ENCODE measurements around the gene HOXD13. TPM values are rescaled to one million over a fixed set of nuclear protein-coding genes. Genes with fewer than 3 reads are reported as not detected.

HOXD13 gene
- total RNA-seq, 8 experiments from 2014 or later = 0.05 to 7.1 (median 0.28) TPM; not detected in 2

DNA sequence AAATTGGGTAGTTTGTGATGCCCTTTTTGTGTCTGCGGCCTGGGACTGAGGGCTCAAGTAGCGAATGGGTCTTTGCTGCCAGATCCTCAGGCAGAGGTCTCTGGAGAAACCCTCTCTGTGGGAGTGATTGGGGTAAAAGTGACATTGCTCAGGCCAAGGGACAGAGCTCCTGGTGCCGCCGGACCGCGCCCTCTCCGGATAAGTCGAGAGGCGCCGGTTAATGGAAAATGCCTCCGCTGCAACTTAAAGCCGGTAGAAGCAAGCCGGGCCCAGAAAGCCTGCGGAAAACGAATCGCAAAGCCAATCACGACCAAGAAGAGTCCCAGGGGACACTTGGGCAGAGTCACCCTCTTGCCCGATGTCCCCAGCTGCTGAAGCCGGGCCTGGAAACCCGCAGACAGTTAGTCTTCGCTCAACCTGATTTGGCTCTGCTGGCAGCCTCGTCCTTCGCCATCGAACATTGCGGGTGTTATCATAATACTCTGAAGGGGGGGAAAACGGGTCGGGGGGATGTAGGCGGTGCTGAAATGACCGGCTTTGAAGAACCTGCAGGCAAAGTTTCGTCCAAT lies 6.7 kb downstream of the HOXD13 start:
- Histone ChIP-seq H3K27ac (no peak overlapping the region), H3K4me3 (no peak overlapping the region), H3K4me1 (replicated peaks in 1 of 2) (peaks cover 0 to 18% of the 10 kb centered on the region in 2 donors)
- in situ Hi-C loops (cut with MboI; ENCODE audit: low pct_unique_long_range_greater_than_20kb in 2 of 9, low sequenced_read_pairs in 9 of 9, unreplicated experiment in 9 of 9) = loop anchor here in 8 of 9 experiments (25.0 kb wide), 6 partner anchors 412 to 1412 kb away; no protein-coding TSS in a partner anchor
- no peak for ATAC-seq (replicated peaks in 6 of 8)
- WGBS, 10 experiments = 6 to 98% (median 25%) methylated on average over 4 to 18 of the region's 30 CpGs; no CpG with 5 or more reads in 5 of the 10 experiments

DNA sequence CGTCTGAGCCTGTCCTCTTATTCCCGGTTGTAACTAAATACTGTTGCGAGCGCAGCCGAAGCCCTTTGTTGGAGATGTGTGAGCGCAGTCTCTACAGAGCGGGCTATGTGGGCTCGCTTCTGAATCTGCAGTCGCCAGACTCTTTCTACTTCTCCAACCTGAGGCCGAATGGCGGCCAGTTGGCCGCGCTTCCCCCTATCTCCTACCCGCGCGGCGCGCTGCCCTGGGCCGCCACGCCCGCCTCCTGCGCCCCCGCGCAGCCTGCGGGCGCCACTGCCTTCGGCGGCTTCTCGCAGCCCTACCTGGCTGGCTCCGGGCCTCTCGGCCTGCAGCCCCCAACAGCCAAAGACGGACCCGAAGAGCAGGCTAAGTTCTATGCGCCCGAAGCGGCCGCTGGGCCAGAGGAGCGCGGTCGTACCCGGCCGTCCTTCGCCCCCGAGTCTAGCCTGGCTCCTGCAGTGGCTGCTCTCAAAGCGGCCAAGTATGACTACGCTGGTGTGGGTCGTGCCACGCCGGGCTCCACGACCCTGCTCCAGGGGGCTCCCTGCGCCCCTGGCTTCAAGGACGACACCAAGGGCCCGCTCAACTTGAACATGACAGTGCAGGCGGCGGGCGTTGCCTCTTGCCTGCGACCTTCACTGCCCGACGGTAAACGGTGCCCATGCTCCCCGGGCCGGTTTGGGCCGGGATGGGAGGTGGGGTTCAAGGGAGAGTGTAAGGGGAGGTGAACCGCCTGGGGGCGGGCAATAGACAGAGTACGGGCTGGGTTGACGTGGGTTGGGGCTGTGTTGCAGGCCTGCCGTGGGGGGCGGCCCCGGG lies 7.4 kb downstream of the HOXD13 start, which contains the start of gene HOXD12:
HOXD12 (plus strand) TSS at position 68 of the 819 bp plus-strand sequence; CDS start at position 75, 7 bp downstream.
- in situ Hi-C loops (cut with MboI; ENCODE audit: low pct_unique_long_range_greater_than_20kb in 2 of 9, low sequenced_read_pairs in 9 of 9, unreplicated experiment in 9 of 9) = loop anchor here in 8 of 9 experiments (25.0 kb wide), 9 partner anchors 413 to 1662 kb away; no protein-coding TSS in a partner anchor
- Histone ChIP-seq H3K4me3 (no peak within 1 kb of the TSS), H3K27ac (no peak within 1 kb of the TSS), H3K4me1 (replicated peaks in 1 of 2) (peaks cover 0 to 22% of the 10 kb centered on the region in 2 donors)
- 0 to 100% (median 88%) methylated on average over 2 to 5 of the region's 70 CpGs; no CpG with 5 or more reads in 7 of the 10 experiments for WGBS, 10 experiments
- no peak for ATAC-seq (replicated peaks in 6 of 8)

DNA sequence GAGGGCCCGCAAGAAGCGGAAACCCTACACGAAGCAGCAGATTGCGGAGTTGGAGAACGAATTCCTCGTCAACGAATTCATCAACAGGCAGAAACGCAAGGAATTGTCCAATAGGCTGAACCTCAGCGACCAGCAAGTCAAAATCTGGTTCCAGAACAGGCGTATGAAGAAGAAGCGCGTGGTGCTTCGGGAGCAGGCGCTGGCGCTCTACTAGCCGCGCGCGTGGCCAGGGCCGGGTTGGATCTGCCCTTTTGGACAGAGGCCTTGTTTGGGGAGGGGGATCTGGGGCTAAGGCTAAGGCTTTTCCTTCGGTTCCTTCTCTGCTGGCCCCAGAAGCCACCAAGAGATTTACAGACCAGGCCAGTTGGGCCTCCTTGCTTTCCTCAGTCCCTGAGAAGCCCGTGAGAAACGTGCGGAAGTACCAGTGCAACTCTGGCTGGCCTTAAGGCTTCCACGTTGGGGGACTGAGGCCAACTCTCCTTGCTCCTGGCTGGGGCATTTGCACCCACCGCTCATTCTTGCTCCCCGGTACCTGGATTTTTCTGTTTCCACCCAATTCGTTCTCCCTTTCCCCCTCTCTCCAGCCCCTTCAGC lies 8.1 kb downstream of the HOXD13 start:
- no peak overlapping the region for H3K4me3 ChIP-seq
- in situ Hi-C loops (cut with MboI; ENCODE audit: low pct_unique_long_range_greater_than_20kb in 2 of 9, low sequenced_read_pairs in 9 of 9, unreplicated experiment in 9 of 9) = loop anchor here in 3 of 9 experiments (25.0 kb wide), 3 partner anchors 712 to 1662 kb away; no protein-coding TSS in a partner anchor
- H3K27ac ChIP-seq = no peak overlapping the region
- WGBS, 10 experiments = 23 to 100% (median 54%) methylated on average over 3 to 4 of the region's 28 CpGs; no CpG with 5 or more reads in 6 of the 10 experiments
- peaks cover 0 to 22% of the 10 kb centered on the region in 2 donors for H3K4me1 ChIP-seq (replicated peaks in 1 of 2)
- ATAC-seq (replicated peaks in 6 of 8) = no peak

DNA sequence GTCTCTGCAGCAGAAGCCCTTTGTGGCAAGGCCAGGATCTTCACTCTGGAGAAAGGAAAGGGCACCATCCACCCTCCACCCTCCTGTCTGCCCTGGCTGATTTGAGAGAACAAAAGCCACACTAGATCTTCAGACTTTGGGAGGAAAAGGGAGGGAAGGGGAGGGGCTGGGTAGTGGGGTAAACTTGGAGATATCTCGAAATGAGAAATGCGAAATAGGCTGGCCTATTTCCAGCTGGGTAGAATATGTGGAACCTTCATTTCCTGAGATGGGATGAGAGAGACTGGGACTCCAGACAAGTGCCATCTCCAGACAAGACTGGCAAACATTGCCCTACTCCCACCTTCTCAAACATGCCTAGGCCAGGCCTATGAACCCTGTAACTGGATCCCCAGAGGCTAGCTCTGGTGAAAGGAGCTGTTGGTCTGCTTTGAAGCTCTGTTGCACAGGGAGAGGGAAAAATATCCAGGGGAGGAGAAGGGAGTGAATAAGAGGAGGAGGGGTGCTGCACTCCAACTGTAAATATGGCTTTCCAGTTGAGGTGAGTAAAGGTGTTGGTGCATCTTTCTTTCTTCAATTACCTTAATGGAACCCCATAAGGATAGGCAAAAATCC lies 8.8 kb downstream of the HOXD13 start:
- 17 to 20% methylated on average over 1 to 2 of the region's 2 CpGs; no CpG with 5 or more reads in 8 of the 10 experiments for WGBS, 10 experiments
- in situ Hi-C loops (cut with MboI; ENCODE audit: low pct_unique_long_range_greater_than_20kb in 2 of 9, low sequenced_read_pairs in 9 of 9, unreplicated experiment in 9 of 9) = loop anchor here in 3 of 9 experiments (25.0 kb wide), 3 partner anchors 711 to 1661 kb away; no protein-coding TSS in a partner anchor
- no peak for ATAC-seq (replicated peaks in 6 of 8)
- no peak overlapping the region for H3K27ac ChIP-seq
- peaks cover 0 to 22% of the 10 kb centered on the region in 2 donors for H3K4me1 ChIP-seq (replicated peaks in 1 of 2)
- H3K4me3 ChIP-seq = no peak overlapping the region

DNA sequence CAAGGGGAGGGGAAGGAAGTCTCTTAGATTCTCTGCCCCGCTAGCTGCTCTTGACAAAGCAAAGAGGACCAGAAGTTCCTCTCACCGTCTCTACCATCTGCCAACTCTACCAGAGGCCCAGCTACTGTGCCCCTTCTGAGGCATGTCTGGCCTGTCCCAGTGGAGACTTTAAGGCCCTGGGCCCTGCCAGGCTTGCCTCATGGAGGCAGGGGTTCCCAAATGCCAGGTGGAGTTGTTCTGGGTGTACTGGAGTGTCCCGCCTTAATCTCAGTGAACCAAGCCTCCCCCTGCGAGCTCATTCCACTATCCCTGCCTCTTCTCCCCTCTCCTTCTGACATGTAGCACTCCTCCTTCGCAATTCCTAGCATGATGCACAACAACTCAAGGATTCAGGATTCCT lies 9.3 kb downstream of the HOXD13 start:
- Histone ChIP-seq H3K4me3 (no peak overlapping the region), H3K4me1 (replicated peaks in 1 of 2) (peaks cover 0 to 25% of the 10 kb centered on the region in 2 donors), H3K27ac (no peak overlapping the region)
- ATAC-seq (replicated peaks in 6 of 8) = no peak
- in situ Hi-C loops (cut with MboI; ENCODE audit: low pct_unique_long_range_greater_than_20kb in 2 of 9, low sequenced_read_pairs in 9 of 9, unreplicated experiment in 9 of 9) = loop anchor here in 3 of 9 experiments (25.0 kb wide), 3 partner anchors 710 to 1660 kb away; no protein-coding TSS in a partner anchor
- WGBS, 10 experiments = 10 to 95% (median 16%) methylated on average over 1 to 3 of the region's 5 CpGs; no CpG with 5 or more reads in 4 of the 10 experiments

DNA sequence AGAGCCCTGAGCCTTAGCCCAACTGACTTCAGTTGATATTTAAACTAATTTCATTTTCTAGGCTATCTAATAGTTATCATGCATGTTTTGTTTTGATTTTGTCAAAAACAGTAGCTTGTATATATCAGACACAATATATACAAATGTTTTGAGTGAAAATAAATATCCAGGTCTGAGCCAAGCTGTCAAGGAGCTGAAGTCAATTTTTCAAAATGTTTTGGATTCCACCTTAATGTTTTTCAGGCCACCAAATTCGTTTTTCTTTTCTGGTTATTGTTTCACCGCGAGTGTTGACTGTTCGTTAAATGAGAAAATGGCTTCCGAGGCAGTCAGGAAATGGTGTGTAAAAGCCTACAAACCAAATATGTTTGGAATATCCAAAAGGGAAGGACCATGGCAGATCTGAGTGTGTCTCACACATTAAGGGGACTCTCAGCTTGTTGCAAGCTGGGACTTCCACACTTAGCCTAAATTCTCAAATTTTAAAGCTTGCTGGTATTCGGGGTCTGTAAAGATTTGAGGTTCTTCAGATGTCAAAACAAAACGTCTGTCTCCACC lies 9.9 kb downstream of the HOXD13 start:
- in situ Hi-C loops (cut with MboI; ENCODE audit: low pct_unique_long_range_greater_than_20kb in 2 of 9, low sequenced_read_pairs in 9 of 9, unreplicated experiment in 9 of 9) = loop anchor here in 3 of 9 experiments (25.0 kb wide), 3 partner anchors 710 to 1660 kb away; no protein-coding TSS in a partner anchor
- no peak overlapping the region for H3K27ac ChIP-seq
- H3K4me1 ChIP-seq (replicated peaks in 1 of 2) = peaks cover 0 to 30% of the 10 kb centered on the region in 2 donors
- H3K4me3 ChIP-seq = no peak overlapping the region
- ATAC-seq (replicated peaks in 6 of 8) = no peak
- 10 to 91% (median 32%) methylated on average over 4 to 7 of the region's 7 CpGs; no CpG with 5 or more reads in 1 of the 10 experiments for WGBS, 10 experiments

DNA sequence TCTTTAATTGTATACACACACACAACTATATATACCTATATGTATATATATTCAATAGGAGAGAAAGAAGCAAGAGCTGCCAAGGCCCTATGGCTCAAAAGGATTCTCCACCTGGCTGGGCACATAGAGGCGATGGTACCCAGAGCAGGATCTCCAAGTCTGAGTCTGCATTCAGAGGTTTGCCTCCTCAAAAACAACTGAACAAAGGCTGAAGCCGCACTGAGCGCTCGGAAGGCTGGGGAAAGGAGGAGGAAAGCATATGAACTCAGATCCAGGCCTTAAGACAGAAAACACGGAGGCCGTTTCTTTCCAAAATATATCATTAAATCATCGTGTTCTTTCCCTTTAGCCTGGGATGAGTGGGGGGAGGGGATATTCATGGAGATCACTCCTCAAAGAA lies 10.7 kb downstream of the HOXD13 start:
- no peak overlapping the region for H3K4me3 ChIP-seq
- in situ Hi-C loops (cut with MboI; ENCODE audit: low pct_unique_long_range_greater_than_20kb in 2 of 9, low sequenced_read_pairs in 9 of 9, unreplicated experiment in 9 of 9) = loop anchor here in 3 of 9 experiments (25.0 kb wide), 3 partner anchors 709 to 1659 kb away; no protein-coding TSS in a partner anchor
- no peak overlapping the region for H3K27ac ChIP-seq
- no peak for ATAC-seq (replicated peaks in 6 of 8)
- 0 to 82% (median 19%) methylated on average over 1 to 6 of the region's 7 CpGs; no CpG with 5 or more reads in 1 of the 10 experiments for WGBS, 10 experiments
- H3K4me1 ChIP-seq (replicated peaks in 1 of 2) = peaks cover 0 to 30% of the 10 kb centered on the region in 2 donors

DNA sequence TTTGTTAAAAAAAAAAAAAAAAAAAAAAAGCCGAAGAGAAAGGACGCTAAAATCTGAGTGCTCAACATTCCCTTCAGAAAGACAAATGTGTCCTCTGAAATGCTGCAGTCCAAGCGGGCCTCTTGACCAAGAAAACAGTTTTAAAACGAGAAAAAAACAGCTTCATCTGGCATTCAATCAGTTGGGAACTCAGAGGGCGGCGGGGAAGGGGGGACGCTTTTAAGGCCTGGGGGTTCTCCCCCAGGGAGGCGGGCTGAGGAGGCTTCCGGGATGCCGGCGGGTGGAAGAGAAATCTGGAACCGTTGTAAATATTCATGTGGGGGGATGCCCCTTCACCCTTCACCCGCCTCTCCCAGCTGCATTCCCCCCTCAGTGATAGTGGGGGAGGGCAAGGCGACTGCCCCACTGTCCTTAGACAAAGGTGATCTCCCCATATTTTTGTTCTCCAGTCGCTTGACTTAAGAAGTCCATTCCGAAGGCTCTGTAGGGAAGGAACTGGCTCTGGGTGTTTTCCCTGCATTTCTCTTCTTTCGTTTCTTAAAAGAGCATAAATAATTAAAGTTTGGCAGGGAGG lies 11.3 kb downstream of the HOXD13 start:
- Histone ChIP-seq H3K4me3 (no peak overlapping the region), H3K27ac (no peak overlapping the region), H3K4me1 (replicated peaks in 1 of 2) (peaks cover 0 to 23% of the 10 kb centered on the region in 2 donors)
- peak in 1 of 8 experiments; percentile 6 for ATAC-seq (replicated peaks in 6 of 8)
- 0 to 49% (median 0%) methylated on average over 1 to 8 of the region's 17 CpGs for WGBS, 10 experiments
- in situ Hi-C loops (cut with MboI; ENCODE audit: low pct_unique_long_range_greater_than_20kb in 2 of 9, low sequenced_read_pairs in 9 of 9, unreplicated experiment in 9 of 9) = loop anchor here in 3 of 9 experiments (25.0 kb wide), 3 partner anchors 708 to 1658 kb away; no protein-coding TSS in a partner anchor

DNA sequence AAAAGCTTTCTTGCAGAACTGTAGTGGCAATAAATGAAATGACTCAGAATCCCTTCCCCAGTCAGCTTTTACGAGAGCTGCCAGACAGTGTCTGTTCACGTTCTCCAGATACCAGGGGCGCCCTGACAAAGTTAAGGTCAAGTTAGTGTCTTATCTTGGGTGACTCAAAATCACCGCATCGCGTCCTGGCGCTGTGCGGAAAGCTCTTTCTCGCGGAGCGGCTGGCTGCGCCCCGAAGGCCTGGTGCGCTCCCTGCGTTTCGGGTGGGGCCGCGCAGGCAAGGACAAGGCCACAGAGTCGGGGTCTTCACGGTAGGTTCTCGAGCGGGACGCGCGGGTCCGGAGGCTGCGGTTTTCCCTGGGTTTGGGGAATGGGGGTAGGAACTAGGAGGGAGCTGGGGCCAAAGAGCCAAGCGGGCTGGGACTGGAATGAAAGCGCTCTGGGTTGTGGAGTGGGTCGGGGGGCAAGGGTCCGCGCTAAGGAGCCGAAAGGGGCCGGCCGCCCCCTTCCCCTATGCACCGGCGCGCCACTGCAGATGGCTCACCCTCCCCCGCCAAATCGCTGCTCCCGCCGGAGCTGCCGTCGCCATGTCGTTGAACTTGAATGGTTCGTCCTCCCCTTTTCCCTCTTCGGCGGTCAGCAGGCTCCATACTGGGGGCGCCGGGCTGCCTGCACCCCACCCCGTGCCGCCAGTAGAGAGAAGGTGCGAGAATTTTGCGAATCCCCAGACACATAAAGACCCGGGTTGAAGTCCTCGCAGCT lies 12.0 kb downstream of the HOXD13 start:
- 0 to 8% (median 3%) methylated on average over 2 to 14 of the region's 56 CpGs; no CpG with 5 or more reads in 1 of the 10 experiments for WGBS, 10 experiments
- ATAC-seq (replicated peaks in 6 of 8) = peak in 2 of 8 experiments; percentile 5 to 35
- in situ Hi-C loops (cut with MboI; ENCODE audit: low pct_unique_long_range_greater_than_20kb in 2 of 9, low sequenced_read_pairs in 9 of 9, unreplicated experiment in 9 of 9) = loop anchor here in 3 of 9 experiments (25.0 kb wide), 3 partner anchors 708 to 1658 kb away; no protein-coding TSS in a partner anchor
- Histone ChIP-seq H3K4me1 (replicated peaks in 1 of 2) (peaks cover 0 to 27% of the 10 kb centered on the region in 2 donors), H3K4me3 (no peak overlapping the region), H3K27ac (no peak overlapping the region)

DNA sequence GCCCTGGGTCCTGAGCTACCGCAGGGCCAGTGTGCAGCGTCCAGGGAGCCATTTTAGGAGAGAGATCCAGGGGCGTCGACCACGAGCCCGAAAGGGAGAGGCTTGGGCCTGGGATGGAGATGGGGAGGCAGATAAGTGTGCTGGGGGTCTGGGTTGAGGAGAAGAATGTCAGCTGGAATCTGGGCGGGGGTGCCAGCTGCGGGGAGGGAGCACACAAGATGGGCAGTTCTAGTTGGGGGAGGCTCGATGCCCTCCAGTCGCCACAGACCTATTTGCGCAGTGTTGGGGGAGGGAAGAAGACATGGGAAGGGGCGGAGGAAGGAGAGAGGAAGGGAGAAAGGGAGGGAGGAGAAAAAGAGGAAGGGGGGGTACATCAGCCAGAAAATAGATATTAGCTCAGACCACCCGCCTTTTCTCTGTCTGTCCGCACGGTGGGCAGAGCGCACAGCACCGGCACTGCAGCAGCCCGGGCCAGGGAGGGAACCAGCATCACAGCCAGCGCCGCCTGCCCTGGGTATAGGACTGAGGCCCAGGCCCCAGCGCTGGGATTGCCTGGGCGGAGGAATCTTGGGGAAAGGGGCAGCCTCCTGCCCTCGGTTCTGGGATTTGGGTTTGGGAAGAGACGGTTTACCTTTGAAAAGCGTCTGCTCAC lies 12.7 kb downstream of the HOXD13 start:
- H3K4me3 ChIP-seq = no peak overlapping the region
- no peak overlapping the region for H3K27ac ChIP-seq

More for the DNA sequence above, 12.7 kb downstream of the HOXD13 start:
- in situ Hi-C loops (cut with MboI; ENCODE audit: low pct_unique_long_range_greater_than_20kb in 2 of 9, low sequenced_read_pairs in 9 of 9, unreplicated experiment in 9 of 9) = loop anchor here in 3 of 9 experiments (25.0 kb wide), 3 partner anchors 707 to 1657 kb away; no protein-coding TSS in a partner anchor
- peaks cover 0 to 24% of the 10 kb centered on the region in 2 donors for H3K4me1 ChIP-seq (replicated peaks in 1 of 2)
- WGBS, 10 experiments = 0 to 87% (median 20%) methylated on average over 1 to 3 of the region's 25 CpGs; no CpG with 5 or more reads in 6 of the 10 experiments
- peak in 1 of 8 experiments; percentile 10 for ATAC-seq (replicated peaks in 6 of 8)

All from motor neuron (in vitro differentiated cells).